GM04503 (cell line): ENCODE results near the gene YPEL3.

ENCODE experiments used
- DNase-seq: peaks from one replicate; pipeline ENCODE4 v3.0.0-alpha.2; 2012; ENCODE audit warnings: low read depth

The YPEL3 gene

GRCh38 chr16:30090610-30091331 is 5.2 kb downstream of the YPEL3 start:
- no peak for DNase-seq

GRCh38 chr16:30088832-30089624 is 7.0 kb downstream of the YPEL3 start:
- no peak for DNase-seq

GRCh38 chr16:30088237-30088831 is 7.7 kb downstream of the YPEL3 start:
- DNase-seq, result no peak

DNA sequence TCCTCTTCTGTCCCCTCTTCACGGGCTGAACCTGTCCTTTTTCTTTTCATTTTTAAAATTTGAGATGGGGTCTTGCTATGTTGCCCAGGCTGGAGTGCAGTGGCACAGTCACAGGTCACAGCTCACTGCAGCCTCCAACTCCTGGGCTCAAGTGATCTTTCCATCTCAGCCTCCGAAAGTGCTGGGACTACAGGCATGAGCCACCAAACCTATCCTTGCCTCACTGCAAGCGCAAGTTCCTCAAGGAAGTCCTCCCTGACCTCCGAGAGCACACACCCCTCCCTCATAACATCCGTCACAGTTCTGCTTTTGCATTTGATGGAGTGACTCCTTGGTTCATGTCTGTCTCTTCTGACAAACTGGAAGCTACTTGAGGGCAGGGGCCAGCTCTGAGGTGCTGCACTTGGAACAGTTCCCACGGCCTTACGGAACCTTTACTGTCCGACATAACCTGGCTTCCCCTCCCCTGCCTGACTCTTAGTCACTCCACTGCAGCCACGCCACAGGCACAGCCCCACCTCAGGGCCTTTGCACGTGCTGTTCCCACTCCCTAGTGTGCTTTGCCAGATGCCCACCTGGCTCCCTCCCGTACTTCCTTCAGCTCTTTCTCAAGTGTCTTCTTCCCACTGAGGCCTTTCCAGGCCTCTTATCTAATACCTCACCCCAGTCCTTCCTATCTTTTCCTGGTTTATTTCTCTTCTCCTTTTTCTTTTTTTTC is 8.7 kb downstream of the YPEL3 start:
- DNase-seq, result no peak

- no peak for DNase-seq
These were observed 9.5 kb downstream of the YPEL3 start for GRCh38 chr16:30086291-30087140.

DNA sequence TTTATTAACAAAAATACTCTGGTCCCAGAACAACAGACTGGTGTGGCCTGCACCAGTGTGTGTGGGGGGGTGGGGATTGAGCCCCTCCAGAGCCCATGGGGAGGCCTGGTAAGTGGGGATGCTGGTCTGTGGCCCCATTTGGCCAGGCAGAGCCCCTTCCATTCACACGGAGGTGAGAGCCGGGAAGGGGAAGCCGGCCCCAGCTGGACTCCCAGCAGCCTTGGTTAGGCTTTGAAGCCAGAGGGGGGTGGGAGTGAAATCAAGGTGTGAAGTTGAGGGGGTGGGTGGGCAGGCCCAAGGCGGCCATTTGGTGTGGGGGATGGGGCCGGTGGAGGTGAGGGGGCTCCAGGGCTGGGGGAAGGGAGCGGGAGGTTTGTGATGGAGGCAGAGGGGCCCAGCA is 10.2 kb downstream of the YPEL3 start:
- DNase-seq, result no peak

- DNase-seq, result no peak
These were observed 10.8 kb downstream of the YPEL3 start for GRCh38 chr16:30085247-30085646.

- no peak for DNase-seq
These were observed 11.2 kb downstream of the YPEL3 start for GRCh38 chr16:30084816-30085159.

GRCh38 chr16:30084096-30084815 is 11.8 kb downstream of the YPEL3 start:
- no peak for DNase-seq

DNA sequence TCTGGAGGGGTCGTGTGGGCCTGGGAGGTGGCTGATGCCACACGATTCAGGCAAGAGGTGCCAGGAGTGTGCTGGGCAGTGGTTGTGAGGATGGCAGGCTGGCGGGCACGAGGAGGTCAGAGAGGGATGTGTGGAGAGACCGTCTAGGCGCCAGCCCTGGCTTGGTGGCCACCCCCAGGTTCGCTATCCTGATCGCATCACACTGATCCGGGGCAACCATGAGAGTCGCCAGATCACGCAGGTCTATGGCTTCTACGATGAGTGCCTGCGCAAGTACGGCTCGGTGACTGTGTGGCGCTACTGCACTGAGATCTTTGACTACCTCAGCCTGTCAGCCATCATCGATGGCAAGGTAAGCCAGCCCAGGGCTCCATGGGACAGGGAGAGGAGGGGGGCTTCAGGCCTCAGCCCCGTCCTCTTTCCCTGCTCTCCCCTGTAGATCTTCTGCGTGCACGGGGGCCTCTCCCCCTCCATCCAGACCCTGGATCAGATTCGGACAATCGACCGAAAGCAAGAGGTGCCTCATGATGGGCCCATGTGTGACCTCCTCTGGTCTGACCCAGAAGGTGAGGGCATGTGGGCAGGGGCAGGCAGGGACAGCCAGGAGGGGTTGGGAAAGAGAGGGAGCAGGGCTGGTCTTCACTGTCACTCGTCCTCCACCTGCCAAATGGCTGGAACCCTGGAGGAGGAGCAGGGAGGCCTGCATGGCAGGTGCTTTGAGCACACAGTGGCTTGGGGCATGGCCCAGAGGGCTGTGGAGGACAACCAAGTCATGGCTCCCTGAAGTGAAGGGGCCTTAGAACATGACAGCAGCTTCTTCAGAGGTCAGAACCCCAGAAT is 12.6 kb downstream of the YPEL3 start:
- no peak for DNase-seq

DNA sequence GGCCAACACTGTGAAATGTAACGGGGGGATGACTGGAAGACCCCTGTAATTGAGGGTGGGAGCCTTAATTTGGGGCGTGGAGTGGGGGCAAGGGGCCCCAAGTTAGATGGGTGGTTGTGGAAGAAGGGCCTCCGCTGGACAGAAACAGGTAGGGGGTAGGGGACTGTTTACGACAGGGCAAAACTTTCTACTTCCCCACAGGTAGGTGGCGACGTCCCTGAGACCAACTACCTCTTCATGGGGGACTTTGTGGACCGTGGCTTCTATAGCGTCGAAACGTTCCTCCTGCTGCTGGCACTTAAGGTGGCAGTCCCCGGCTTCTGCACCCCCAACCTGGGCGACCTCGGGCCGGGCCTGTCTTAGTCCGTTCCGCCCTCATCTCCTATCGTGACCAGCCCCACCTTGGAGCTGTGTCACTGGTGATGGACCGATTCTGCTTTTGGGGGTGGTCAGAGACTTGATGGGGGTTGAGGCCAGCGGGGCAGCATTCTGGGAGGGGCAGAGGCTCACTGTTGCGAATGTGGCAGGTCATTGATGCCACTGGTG is 13.4 kb downstream of the YPEL3 start:
- no peak for DNase-seq

GRCh38 chr16:30079480-30079879 is 16.5 kb downstream of the YPEL3 start:
- no peak for DNase-seq

DNA sequence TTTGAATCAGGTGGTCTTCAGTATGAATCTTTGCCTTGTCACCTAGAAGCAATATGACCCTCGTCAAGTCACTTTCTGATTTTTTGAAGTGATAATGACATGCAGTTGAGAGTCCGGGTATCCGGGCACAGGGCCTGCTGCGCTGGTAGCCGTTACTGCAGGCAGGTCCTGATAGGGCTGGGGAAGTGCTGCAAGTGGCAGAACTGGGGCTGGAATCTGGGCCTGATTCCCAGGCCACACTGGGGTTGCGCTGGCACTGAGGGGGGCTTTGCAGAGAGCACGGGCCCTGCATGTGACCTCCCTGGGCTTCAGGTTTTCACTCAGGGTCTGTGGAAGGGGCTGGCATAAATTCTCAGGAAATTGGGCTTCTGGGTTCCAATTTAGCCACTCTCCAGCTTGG is 17.3 kb downstream of the YPEL3 start:
- no peak for DNase-seq

DNA sequence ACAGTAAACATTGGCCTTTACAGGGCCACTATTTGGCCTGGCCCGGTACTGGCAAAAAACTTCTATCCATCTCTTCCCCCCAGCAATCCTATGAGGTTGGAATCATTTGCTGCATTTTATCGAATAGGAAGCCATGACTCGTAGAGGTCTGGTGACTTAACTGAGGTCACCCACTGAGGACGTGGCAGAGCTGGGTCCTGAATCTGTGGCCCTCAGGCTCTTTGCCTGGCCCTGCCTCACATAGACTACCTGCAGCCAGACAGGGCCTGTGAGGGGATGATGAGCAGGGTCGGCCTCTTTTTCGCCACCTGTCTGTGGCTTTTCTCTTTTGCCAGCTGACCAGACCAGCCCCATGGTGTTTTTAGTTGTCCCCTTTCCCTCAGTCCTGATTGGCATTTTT is 18.4 kb downstream of the YPEL3 start:
- no peak for DNase-seq

- DNase-seq, result no peak
These were observed 19.7 kb downstream of the YPEL3 start for GRCh38 chr16:30076276-30076791.

DNA sequence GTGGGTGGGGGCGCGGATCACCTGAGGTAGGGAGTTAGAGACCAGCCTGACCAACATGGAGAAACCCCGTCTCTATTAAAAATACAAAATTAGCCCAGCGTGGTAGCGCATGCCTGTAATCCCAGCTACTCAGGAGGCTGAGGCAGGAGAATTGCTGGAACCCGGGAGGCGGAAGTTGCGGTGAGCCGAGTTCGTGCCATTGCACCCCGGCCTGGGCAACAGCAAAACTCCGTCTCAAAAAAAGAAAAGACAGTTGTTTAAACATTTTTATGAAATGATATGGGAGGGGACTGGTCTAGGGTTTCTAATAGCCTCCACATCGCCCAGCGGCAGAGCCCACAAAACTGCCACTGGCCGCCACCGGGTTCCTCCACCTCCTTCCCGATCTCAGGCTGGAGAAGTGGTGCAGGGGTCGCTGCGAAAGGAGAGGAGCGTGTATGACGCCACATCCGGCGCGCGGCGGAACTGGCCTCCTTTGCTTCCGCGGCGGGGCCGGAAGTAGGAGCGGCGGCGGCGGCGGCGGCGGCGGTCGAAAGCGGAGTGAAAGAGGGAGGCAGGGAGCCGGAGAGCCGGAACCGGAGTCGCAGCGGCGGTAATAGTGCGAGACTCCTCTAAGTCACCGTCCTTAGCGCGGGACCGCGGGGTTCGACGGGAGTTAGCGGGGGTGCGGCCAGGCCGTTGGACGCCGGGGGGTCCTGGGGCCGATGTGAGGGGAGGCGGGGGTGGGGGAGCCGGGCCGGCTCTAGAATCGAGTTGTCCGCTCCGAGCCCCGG is 20.3 kb downstream of the YPEL3 start, which contains the start of gene PPP4C:
Gene PPP4C, plus strand, starts transcription at position 492 of the 773 bp plus-strand sequence. CDS start 384 bp downstream, outside the sequence.
- peak; percentile 46 for DNase-seq

DNA sequence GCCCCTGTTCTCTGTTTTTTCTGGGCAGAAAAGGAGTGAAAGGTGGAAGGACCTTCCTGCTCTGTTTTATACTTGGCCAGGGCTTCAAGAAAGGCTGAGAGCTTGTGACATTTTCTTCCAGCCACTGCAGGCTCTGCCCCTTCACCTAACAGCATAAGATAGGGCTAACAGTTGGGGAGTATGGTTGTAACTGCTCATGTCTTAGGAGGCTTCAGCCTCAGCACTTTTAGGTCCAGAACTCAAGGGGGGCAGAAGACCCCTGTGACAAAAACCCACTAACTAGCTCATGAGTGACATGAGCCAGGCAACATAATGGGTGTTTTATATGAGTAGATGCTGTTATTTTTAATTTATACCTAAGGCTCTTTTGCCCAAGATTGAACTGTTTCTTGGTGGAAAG is 25.5 kb downstream of the YPEL3 start:
- DNase-seq, result no peak

DNA sequence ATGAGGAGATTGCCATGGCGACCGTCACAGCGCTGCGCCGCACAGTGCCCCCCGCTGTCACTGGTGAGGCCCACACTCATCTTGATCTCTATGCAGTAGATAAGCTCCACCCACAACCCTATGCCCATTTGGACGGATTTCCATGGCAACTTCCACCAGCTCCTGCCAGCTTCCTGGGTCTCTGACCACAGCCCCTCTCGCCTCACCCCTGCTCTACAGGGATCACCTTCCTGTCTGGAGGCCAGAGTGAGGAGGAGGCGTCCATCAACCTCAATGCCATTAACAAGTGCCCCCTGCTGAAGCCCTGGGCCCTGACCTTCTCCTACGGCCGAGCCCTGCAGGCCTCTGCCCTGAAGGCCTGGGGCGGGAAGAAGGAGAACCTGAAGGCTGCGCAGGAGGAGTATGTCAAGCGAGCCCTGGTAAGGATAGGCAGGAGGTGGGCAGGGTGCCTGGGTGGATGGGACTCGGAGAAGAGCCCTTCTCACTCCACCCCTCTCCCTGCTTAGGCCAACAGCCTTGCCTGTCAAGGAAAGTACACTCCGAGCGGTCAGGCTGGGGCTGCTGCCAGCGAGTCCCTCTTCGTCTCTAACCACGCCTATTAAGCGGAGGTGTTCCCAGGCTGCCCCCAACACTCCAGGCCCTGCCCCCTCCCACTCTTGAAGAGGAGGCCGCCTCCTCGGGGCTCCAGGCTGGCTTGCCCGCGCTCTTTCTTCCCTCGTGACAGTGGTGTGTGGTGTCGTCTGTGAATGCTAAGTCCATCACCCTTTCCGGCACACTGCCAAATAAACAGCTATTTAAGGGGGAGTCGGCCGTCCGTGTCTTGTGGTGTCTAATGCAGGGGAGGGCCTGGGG is 26.2 kb downstream of the YPEL3 start:
- DNase-seq, result no peak
